Measurements from ENCODE around the gene LRTM2.

DNA sequence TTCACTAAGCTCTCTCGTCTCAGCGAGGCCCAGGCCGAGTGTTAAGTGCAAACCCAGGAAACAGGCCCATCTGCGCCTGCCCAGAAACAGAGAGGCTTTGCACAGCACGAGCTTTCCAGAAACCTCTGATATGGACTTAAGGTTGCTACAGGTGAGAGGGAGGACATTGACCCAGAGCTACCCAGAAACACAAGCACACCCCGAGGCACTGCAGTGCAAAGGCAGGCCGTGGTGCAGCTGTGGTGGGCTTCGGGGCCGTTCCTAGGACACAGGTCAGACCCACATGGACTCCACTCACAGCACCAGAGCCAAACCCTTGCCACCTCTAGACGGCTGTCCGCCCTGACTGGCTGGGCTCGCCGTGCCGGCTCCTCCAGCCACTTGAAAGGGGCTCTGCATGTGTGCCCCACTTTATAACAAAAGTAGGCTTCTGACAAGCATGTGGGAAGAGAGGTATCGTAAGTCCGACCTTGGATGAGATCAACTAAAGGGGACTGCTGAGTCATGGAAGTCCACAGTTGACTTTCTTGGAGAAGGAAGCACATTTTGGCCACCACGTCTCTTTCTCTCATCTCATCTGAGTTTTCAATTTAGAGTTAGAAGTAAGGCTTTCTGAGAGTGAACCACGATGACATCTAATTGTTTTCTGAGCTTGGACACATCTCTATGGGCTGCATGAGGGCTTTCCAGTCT, 59.9 kb downstream of the LRTM2 start:
- TF ChIP-seq, protein P1, sequence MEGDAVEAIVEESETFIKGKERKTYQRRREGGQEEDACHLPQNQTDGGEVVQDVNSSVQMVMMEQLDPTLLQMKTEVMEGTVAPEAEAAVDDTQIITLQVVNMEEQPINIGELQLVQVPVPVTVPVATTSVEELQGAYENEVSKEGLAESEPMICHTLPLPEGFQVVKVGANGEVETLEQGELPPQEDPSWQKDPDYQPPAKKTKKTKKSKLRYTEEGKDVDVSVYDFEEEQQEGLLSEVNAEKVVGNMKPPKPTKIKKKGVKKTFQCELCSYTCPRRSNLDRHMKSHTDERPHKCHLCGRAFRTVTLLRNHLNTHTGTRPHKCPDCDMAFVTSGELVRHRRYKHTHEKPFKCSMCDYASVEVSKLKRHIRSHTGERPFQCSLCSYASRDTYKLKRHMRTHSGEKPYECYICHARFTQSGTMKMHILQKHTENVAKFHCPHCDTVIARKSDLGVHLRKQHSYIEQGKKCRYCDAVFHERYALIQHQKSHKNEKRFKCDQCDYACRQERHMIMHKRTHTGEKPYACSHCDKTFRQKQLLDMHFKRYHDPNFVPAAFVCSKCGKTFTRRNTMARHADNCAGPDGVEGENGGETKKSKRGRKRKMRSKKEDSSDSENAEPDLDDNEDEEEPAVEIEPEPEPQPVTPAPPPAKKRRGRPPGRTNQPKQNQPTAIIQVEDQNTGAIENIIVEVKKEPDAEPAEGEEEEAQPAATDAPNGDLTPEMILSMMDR (IDR thresholded peaks at IDR 0.05): no peak
- no peak for TF ChIP-seq ZFX (IDR thresholded peaks at IDR 0.05; ENCODE audit: borderline replicate concordance)
